Activated CD4-positive, alpha-beta T cell treated with anti-CD3 and anti-CD28 coated beads, Interleukin-2, amount 50 U/mL, for 4 hours (primary cell): Measurements from ENCODE around the gene SLC24A4.

Experiments used
- DNase-seq, 2 experiments: peaks; one replicate each; pipeline ENCODE4 v3.0.0-alpha.2; 2020

The SLC24A4 gene

DNA sequence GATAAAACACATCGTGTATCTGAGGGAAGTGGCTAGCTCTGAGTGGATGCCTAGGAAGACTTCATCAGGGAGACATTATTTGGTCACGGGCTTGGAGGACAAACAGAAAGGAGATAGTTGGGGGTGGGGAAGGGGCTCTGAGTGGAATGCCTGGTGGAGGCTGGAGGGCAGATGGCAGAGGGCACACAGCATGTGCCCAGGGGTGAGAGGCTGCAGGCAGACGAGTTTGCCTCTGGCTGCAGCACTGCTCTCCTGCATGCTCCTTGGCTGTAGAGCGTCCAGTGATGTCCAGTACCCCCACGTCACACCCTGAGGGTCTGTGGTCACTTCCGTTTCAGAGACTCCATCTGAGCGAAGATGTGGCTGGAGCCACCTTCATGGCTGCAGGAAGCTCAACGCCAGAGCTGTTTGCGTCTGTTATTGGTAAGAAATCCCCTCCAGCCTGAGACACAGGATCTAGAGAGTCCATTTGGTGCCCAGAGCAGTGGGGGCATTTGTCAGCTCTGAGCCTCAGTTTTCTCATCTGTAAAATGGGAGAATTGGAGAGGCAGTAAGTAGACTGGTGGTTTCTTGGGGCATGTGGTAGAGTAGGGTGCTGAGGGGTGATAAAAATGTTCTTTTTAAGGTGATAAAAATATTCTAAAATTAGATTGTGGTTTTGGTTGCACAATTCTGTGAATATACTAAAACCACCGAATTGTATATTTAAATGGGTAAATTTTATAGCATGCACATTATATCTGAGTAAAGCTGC is 119.0 kb downstream of the SLC24A4 start:
- no peak for DNase-seq

DNA sequence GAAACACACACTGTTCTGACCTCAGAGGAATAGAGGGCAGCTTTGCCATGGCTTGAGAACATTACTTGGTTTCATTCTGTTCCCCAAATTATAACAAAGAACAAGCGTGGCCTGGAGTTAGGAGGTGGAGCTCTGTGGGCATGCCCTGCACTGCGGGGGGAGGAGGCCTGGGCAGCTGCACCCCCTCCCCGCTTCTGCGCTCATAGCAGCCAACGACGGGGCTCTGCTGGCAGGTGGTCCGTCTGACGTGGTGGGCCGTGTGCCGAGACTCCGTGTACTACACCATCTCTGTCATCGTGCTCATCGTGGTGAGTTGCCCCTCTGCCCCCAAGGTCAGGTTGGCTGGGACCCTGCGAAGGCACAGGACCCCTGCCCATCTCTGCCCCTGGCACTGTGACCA is 120.2 kb downstream of the SLC24A4 start:
- DNase-seq, result no peak

DNA sequence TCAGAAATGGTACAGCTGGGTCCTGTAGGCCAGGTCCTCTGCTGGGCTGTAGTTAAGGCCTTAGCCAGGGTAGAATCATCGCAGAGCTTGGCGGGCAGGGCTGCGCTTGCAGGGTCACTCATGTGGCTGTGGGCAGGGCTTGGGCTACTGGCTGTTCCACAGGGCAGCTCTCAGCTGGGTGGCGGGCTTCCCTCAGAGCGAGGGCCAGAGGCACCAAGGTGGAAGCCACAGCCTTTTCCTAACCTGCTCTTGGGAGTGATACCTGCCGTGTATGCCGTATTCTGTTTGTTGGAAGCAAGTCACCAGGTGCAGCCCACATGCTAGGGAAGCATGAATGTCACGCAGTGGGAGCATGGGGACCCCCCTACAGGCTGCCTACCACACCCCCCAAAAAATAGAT is 120.8 kb downstream of the SLC24A4 start:
- no peak for DNase-seq

DNA sequence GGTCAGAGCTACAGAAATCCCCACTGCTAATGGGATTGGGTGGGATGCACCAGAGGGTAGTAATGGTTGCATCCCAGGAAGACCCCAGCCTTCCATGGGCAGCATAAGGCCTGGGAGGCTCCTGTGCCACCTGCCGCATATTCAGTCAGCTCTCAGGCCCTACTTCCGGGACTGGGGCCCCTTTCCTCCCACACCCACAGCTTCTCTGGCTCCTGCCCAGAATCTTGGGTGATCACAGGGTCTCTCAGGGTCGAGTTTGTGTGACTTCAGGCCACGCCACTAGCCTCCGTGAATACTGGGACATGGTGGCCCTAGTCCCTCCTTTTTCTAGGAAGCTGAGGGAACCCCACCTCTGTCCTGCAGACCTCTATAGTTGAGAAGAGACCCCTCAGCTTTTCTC is 123.8 kb downstream of the SLC24A4 start:
- no peak for DNase-seq

DNA sequence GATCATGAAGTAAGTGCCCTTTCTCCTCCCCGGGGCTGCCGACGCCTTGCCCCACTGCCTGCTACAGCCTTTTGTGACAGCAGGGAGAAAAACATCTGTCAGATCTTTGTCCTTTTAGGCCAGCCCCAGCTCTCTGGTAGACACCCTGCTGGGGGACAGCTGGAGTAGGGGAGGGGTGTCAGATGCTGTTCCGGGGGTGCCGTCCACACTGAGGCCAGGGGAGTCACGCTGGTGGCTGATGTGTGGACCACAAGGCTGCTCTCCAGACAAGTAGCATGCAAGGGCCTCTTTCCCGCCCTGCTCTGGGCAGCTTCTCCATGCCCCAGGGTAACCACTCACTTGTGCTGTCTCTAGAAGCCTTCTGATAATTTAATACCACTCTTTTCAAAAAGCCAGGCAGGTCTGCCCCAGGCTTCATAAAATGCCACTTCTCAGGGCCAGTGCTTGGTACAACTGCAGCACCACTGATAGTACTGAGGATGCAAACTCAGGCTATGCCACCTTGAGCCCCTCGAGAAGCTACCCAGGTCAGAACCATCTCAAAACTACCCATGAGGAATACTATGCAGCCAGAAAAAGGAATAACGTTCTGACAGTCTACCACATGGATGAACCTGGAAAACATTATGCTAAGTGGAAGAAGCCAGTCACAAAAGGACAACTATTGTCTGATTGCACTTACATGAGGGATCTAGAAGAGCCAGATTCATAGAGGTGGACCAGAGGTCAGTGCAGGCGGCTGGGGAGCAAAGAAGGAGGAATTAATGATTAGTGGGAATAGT is 124.6 kb downstream of the SLC24A4 start:
- DNase-seq, result no peak

DNA sequence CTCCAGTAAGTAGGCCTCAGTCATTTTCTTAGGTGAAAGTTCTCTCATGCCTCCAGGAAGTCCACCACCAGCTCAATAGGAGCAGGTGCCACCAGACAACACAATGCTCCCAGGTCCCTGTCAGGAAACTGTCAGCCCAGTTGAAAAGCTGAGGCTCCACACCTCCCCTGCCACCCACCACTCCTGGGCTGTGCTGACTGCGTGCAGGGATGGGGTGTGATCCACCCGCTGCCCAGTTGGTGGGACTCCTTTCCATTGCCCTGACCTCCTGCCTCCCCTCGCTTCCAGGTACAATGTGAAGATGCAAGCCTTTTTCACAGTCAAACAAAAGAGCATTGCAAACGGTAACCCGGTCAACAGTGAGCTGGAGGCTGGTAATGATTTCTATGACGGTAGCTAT is 125.8 kb downstream of the SLC24A4 start:
- DNase-seq, result no peak

DNA sequence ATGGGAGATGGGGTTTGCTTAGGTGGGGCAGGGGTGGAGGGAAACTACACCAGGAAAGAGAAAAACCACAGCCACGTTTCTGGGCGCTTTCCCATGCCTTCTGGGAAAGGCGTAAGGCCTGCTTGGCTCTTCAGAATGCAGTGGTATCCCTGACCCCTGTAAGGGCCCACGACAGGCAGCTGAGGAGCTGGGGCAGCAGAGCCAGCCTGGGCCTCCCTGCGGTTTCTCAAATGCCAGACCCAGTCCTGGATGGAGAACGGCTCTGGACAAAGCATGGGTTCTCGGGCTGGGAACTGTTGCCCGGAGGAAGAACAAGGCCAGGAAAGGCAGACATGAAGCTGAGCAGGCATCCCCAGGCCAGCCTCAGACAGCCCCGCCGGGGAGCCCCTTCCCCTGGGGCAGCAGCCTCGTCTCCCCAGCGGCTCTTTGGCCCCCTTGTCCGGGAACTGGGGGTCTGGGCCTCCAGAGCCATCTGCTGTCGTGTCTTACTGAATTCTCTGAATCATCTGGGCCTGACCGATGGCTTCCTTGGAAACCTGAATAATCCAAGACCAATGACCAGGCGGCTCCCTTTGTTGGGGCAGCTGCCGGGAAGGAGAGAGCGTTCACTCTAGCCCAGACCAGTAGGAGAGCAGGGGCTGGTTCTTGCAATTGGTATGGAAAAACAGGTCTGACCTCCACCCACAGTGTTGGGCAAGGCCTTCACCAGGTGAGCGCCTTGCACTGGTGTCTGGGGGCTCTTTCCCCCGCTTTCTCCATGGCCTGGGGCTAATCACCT is 126.6 kb downstream of the SLC24A4 start:
- DNase-seq, result no peak

DNA sequence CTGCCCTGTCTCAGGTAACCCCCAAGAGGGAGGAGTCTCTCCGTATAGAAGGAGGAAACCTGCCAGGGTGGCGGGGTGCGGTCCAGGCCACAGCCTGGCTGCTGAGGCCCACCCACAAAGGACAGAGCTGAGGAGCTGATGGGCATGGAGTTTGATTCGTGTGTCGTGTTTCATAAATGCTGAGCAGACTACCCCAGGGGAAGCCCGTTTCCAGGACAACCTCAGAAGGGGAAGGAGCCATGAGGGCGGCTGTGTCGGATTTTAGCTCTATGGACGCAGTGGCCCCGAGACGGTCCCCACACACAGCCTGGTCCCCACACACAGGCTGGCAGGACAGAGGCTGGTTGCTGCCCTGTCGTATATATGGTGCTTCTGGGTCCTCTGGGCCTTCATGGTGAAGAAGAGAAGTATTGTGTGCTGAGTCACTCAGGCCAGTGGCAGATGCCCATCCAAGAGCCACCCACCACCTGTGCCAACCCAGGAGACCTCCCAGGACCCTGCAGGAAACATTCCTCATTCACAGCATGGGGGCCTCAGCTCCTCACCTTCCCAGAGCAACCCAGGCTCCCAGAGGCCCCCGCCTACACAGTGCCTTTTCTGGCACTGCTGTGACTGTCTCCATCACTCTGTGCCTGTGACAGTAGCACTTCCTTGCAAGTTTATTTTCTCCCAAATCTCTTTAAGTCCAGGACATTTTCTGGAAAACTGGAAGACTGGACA is 127.5 kb downstream of the SLC24A4 start:
- DNase-seq, result no peak

DNA sequence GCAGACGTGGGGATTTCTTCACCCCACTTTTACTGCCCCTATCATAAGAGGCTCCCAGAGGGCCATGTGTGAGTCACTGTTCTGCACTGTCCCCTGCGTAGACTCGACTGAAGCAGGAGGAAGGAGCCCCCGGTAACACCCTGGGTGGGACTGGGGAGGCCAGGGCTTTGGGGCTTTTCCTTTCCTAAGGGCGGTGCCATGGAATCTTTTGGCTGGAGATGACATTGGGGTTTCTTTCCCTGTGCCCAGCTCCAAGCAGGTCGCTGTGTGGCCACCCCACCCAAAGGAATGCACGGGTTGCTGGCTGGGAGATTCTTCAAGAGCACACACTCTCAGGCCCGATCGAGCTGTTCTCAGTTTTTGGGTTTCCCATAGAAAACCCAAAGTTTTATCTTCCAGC is 128.3 kb downstream of the SLC24A4 start:
- DNase-seq, result no peak

DNA sequence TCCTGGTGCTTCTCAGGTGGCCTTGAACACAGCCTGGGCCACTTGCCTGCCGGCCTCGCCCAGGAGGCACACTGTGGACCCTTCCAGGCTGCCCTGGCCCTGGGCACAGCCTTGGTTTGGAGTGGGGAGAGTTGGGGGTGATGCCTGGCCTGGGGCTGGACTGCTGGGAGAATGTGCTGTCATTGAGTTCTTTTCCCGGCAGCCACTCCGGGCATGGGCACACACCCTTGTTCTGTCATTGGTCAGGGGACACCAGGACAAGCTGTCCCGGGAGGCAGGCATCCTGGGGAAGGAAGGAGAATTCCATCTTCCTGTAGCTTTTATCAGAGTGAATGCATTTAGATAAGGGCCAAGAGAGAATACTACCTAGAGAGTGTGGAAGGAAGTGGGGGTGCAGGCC is 128.8 kb downstream of the SLC24A4 start:
- no peak for DNase-seq

DNA sequence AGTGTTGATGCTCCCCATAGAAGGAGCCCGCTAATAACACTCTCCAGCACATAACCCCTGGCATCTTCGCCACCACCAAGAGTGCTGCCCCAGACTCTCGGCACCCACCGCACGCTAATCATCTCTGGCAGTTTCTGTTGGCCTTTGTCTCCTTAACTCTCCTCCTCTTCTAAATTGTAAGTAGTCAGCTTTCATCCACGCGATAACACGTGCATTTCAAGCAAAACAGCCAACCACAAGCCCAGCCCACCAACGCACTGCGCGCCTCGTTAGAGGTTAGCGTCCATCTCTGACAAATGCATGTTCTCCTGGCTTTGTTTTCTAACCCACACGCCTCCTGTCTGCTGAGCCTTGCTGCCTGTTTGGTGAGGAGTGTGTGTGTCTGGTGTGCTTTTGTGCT is 129.5 kb downstream of the SLC24A4 start:
- DNase-seq, result no peak

DNA sequence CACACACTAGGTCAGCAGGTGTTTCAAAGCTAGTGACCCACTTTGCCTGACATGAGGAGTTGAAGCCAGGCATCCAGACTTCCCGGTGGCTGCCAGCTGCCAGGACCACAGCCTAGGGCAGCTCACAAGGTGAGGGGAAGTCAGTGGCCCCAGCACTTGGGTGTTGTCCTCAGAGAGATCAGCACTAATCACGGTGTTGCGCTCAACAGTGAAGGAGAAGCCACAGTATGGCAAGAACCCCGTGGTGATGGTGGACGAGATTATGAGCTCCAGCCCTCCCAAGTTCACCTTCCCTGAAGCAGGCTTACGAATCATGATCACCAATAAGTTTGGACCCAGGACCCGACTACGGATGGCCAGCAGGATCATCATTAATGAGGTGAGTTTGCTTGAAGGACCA is 130.7 kb downstream of the SLC24A4 start:
- DNase-seq, result no peak

DNA sequence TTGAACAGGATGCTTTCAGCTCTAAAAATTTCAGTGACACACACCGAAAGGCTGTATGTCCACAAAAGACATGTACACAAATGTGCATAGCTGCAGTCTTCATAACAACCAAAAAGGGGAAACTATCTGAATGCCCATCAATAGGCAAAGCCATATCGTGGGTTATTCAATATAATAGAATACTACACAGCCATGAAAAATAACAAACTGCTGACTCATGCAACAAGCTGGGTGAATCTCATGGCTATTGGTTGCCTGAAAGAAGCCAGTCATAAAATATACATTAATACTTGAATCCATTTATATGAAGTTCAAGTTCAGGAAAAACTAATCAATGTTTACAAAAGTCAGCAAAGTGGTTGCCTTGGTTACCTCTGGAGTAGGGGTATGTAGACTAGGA is 132.3 kb downstream of the SLC24A4 start:
- DNase-seq, result no peak

DNA sequence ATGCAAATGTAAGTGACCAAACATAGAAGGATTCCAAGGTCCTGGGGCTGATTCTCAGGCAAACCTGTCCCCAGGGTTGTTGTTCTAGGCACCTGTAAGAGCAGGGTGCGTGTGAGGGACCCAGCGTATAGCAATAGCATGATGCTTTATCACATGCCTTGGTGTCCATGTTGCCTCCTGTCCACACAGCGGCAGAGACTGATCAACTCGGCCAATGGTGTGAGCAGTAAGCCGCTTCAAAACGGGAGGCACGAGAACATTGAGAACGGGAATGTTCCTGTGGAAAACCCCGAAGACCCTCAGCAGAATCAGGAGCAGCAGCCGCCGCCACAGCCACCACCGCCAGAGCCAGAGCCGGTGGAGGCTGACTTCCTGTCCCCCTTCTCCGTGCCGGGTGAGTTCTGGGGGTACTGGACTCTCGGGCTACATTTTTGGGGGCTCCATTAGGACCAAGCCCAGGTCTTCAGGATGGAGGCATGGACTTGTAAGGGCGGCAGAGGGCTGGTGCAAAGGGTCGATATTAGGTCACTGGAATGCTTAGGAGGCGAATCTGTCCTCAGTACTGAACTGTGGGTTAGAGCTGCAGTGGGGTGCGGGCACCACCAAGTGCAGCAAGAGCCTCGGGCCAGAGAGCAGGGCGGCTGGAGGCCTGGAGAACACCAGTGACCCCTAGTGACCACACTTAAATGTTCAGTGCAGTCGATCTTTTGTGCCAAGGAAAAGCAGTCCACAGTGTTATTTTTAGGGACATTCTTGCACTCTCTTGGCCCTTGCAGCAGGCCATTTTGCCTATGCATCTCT is 133.4 kb downstream of the SLC24A4 start:
- no peak for DNase-seq

DNA sequence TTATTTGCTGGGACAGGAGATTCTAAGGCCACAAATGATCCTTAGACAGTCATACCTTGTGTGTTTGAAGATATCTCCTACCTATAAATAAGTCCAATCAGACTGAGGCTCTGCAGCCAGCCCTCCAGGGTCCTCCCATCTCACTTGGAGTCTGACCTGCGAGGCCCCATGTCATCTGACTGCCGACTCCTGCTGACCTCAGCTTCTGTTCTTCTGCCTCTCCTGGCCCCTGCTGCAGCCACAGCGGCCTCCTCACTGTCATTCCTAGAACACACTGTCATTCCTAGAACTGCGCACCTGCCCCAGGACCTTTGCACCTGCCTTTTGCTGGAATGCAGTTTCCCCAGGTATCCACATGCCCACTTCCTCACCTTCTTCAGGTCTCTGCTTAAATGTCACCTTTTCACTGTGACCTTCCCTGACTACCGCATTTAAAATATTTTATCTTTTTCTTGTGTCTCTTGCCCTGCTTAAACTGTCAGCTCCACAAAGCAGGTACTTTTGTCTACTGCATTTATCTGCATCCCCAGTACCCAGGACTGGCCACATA is 134.1 kb downstream of the SLC24A4 start:
- DNase-seq, result no peak

DNA sequence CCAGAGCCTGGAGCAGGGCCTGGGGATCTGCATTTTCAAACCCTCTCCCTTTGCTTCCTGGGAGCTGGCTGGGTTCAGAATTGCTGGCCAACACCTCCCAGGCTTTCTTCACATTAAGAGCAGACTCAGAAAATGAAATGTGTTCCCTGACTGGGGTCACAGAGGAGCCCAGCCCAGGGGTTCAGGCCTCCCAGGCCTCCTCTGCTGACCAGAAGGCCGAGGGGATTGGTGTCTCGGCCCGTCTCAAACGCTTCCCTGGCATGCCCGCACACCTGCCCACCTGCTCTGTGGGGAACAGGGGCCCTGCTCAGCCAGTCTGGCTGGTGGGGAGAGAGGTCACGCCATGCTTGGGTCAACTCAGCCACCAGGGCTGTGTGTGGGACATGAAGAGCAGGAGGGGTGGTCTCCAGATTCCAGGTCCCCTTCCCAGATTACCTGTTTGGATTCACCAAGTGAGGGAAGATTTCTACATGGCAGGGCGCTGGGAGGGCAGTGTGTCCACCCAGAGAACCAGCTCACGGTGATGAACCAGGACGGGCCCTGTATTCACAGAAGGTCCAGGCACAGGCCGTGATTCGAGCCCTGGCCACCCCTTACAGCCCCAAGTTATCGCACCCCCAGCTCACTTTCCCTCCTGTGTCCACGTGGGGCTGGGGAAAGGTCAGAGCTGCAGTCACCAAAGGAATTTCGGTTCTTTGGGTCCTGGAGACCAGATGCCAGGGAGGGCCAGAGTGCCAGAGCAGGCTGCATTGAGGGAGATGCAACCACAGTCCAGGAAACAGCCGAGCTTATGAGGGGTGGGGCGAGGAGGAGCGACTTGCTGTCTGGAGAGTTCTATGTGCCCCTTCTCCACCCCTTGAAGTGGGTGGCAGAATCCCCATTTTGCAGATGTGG is 135.4 kb downstream of the SLC24A4 start:
- no peak for DNase-seq

DNA sequence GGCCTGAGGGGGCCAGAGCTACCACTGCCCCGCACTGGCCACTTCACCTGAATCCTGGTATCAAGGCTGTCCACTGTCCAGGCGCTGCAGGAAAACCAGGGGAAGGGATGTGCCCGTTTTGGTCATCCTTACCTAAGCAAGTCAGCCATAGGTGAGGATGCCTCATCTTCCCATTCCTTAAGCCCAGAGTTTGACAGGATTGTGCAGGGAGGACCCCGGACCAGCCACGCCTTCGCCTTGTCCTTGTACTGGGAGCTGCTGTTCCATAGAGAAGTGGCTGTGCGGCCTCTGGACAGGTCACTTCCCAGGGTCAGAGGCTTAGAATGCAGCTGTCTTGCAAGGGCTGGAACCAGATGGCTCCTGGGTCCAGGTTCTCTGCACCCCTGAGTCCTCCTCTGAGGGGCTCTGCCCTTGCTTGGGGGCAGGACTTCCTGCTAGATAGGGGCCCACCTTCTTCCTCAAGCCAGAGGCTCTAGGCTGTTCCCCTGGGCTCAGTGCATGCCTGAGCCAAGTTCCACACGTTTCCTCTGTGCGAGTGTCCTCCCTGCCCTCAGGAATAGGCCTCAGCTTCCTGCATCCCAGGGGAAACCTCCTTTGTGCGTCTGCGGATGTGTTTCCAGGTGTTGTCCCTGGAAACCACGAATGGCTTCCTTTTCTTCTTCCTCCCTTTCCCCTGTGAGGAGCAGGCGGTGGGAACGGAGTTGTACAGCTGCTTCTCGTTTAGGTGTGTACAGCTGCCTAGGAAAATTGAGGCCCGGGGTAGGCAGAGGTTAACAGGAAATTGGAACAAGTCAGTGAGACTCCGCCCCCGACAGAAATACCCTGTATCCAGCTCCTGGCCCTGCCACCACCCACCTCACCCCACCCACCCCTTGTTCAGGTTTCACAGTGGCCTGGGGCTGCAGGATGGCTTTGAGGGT is 136.3 kb downstream of the SLC24A4 start:
- DNase-seq, result no peak

DNA sequence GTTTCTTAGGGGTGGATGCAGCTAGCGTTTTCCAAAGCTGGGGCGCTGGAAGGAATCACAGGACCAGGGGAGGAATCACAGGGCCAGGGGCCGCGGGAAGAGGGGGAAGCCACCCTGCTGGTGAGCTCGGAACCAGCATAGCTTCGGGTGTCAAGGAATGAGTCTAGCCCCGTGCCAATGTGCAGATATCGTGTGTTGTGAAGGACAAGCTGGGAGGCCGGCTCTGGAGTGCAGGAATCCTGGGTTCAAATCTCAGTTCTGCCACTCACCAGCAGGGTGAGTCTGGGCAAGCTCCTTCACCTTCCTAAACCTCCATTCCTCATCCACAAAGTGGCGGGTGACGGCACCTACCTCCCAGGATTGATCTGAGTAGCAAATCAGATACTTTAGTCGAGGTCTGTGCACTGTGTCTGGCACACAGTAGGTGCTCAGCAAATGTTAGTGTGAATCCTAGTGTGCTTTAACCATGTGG is 137.0 kb downstream of the SLC24A4 start:
- no peak for DNase-seq

DNA sequence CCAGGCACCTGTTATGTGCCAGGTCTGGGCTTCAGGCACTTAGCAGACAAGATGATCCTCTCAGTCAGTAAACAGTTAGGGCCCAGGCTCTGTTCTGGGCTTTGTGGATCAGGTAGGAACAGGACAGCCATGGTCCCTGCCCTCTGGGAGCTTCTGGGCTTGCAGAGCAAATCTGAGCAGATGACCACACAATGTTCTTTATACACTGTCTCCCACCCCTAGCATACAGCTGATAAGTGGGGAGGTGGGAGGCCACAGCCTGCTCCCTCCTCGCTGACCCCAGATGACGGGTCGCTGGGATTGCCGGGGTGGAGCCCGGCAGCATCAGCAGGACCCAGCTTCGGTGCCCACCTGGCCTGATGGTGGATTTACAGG is 137.6 kb downstream of the SLC24A4 start:
- no peak for DNase-seq
